ENCODE measurements around the gene C9orf50. TPM values are rescaled to one million over a fixed set of nuclear protein-coding genes. Genes with fewer than 3 reads are reported as not detected.

The C9orf50 gene, protein sequence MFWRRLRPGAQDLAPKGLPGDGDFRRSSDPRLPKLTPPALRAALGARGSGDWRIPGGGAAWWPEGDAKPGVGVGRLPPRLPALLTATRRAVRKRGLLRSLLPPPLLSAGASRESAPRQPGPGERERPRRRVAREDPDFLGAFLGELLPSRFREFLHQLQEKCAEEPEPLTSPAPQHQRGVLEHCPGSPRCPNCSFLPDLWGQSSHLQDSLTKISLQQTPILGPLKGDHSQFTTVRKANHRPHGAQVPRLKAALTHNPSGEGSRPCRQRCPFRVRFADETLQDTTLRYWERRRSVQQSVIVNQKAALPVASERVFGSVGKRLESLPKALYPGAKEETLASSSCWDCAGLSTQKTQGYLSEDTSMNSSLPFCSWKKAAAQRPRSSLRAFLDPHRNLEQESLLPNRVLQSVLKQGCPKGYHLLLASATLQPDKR
- not detected for total RNA-seq
- not detected for polyA plus RNA-seq

- ChIA-PET POLR2A (ENCODE audit: partially characterized antibody) (interaction anchor here (0.7 to 1.2 kb wide), 2 partner anchors 10 to 443 kb away, joined by 3 read pairs; partner anchors contain the start of gene IER5L), CTCF (ENCODE audit: partially characterized antibody) (interaction anchor here (1.2 to 8.9 kb wide), 5 partner anchors 10 to 490 kb away, joined by 3 to 151 read pairs (median 5); no protein-coding TSS in a partner anchor)
- peaks cover 17% of the 10 kb centered on the region for H3K27me3 ChIP-seq (ENCODE audit: insufficient read depth, low read length)
- H3K4me3 Mint-ChIP-seq, result peak within 1 kb of the TSS in 5 of 8 donors; percentile 30 to 67 (median 54)
- H3K36me3 Mint-ChIP-seq, result peaks cover 0 to 6% of the 10 kb centered on the region in 2 donors
- H3K9me3 Mint-ChIP-seq, result no peaks in the 10 kb centered on the region
- H3K9me3 ChIP-seq (ENCODE audit: control insufficient read depth in 1 of 2, low read length in 2 of 2), result no peaks in the 10 kb centered on the region
- no peak for DNase-seq
- H3K4me1 Mint-ChIP-seq, result peaks cover 11 to 39% (median 23%) of the 10 kb centered on the region in 4 donors
- H3K27ac ChIP-seq (ENCODE audit: low read depth, low read length), result no peak within 1 kb of the TSS
- H3K4me3 ChIP-seq (ENCODE audit: low read length in 2 of 2), result no peak within 1 kb of the TSS
- H3K27ac Mint-ChIP-seq, result peak within 1 kb of the TSS in 2 of 7 donors; percentile 2 to 7
- H3K36me3 ChIP-seq (ENCODE audit: insufficient read depth, low read length), result no peaks in the 10 kb centered on the region
- intact Hi-C loops (cut with micrococcal nuclease), result no loop called here
- H3K27me3 Mint-ChIP-seq, result peaks cover 14 to 28% of the 10 kb centered on the region in 2 donors
- peaks cover 32% of the 10 kb centered on the region for H3K4me1 ChIP-seq (ENCODE audit: insufficient read depth, low read length)
Measured at GRCh38 chr9:129620669-129621295, at the start of gene C9orf50. TSS of gene C9orf50 (minus strand) at chr9:129621101. CDS start at chr9:129620574, 527 bp downstream.

GRCh38 chr9:129669946-129670345, 49.0 kb upstream of the C9orf50 start:
- no peak for DNase-seq
- intact Hi-C loops (cut with micrococcal nuclease), result no loop called here

DNA sequence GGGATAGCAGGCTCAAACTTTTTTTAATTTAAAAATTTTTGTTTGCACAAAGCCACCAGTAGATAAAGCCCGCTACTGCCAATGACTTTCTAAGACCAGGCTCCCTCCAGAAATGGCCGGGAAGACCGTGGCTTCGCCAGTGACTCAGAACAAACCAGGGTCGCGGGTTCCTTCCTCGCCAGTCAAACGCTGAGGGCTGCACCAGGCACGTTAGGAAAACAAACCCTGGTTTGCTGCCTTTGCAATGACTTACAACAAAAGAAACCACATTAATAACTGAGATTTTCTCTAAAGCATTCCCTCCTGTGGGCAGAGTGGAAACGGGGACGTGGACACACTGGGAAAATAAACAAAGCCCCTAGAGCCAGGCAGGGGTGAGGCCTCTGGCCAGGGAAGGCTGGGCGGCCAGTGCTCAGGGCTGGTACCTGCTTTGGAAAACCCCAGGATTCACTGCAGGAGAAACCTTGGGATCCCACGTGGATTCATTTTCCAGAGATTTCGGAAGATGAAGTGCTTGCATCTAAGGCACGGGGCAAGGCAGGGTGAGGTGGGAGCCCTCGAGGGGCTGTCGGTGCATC, 48.3 kb upstream of the C9orf50 start:
- DNase-seq, result no peak
- intact Hi-C loops (cut with micrococcal nuclease), result no loop called here
- no peaks in the 10 kb centered on the region for H3K9me3 ChIP-seq (ENCODE audit: control insufficient read depth in 1 of 2, low read length in 2 of 2)
- no peak overlapping the region for H3K27ac Mint-ChIP-seq
- H3K27ac ChIP-seq (ENCODE audit: low read depth, low read length), result no peak overlapping the region
- peaks cover 6 to 18% of the 10 kb centered on the region in 2 donors for H3K27me3 Mint-ChIP-seq
- peaks cover 2 to 7% (median 4%) of the 10 kb centered on the region in 4 donors for H3K4me1 Mint-ChIP-seq
- H3K4me3 Mint-ChIP-seq, result no peak overlapping the region
- no peaks in the 10 kb centered on the region for H3K36me3 ChIP-seq (ENCODE audit: insufficient read depth, low read length)
- H3K4me1 ChIP-seq (ENCODE audit: insufficient read depth, low read length), result no peaks in the 10 kb centered on the region
- CTCF ChIA-PET (ENCODE audit: partially characterized antibody), result no interaction called here
- no peak overlapping the region for H3K4me3 ChIP-seq (ENCODE audit: low read length in 2 of 2)
- H3K36me3 Mint-ChIP-seq, result no peaks in the 10 kb centered on the region
- H3K9me3 Mint-ChIP-seq, result no peaks in the 10 kb centered on the region
- POLR2A ChIA-PET (ENCODE audit: partially characterized antibody), result no interaction called here
- peaks cover 7% of the 10 kb centered on the region for H3K27me3 ChIP-seq (ENCODE audit: insufficient read depth, low read length)

More at GRCh38 chr9:129669946-129670345, 49.0 kb upstream of the C9orf50 start:
- Histone ChIP-seq H3K4me1 (ENCODE audit: insufficient read depth, low read length) (no peaks in the 10 kb centered on the region), H3K9me3 (ENCODE audit: control insufficient read depth in 1 of 2, low read length in 2 of 2) (no peaks in the 10 kb centered on the region), H3K4me3 (ENCODE audit: low read length in 2 of 2) (no peak overlapping the region), H3K27me3 (ENCODE audit: insufficient read depth, low read length) (peaks cover 7% of the 10 kb centered on the region), H3K36me3 (ENCODE audit: insufficient read depth, low read length) (no peaks in the 10 kb centered on the region), H3K27ac (ENCODE audit: low read depth, low read length) (no peak overlapping the region)
- POLR2A ChIA-PET (ENCODE audit: partially characterized antibody), result no interaction called here
- Mint-ChIP-seq H3K27me3 (peaks cover 6 to 16% of the 10 kb centered on the region in 2 donors), H3K9me3 (no peaks in the 10 kb centered on the region), H3K4me3 (no peak overlapping the region), H3K4me1 (peaks cover 0 to 3% (median under 1%) of the 10 kb centered on the region in 4 donors), H3K36me3 (no peaks in the 10 kb centered on the region), H3K27ac (no peak overlapping the region)
- CTCF ChIA-PET (ENCODE audit: partially characterized antibody), result no interaction called here

DNA sequence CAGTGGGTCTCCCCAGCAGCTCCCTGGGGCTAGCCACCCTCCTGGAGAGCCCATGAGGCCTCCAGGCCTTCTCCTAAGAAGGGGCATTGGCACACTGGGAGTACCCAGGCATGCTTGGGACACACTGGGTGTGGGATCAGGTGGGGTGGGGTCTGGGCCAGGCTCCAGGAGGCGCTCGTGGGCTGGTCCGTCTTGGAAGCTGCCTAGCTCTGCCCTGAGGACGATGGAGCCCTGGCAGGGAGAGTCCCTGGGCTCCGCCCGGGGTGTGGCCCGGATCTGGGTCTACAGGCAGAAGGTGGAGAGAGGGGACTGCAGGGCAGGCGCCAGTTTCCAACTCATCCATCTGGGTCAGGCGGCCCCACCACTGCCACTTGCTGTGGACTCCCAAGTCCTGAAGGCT, 46.9 kb upstream of the C9orf50 start:
- POLR2A ChIA-PET (ENCODE audit: partially characterized antibody), result no interaction called here
- peaks cover 2 to 7% (median 4%) of the 10 kb centered on the region in 4 donors for H3K4me1 Mint-ChIP-seq
- Histone ChIP-seq H3K4me1 (ENCODE audit: insufficient read depth, low read length) (no peaks in the 10 kb centered on the region), H3K9me3 (ENCODE audit: control insufficient read depth in 1 of 2, low read length in 2 of 2) (no peaks in the 10 kb centered on the region), H3K27ac (ENCODE audit: low read depth, low read length) (no peak overlapping the region), H3K36me3 (ENCODE audit: insufficient read depth, low read length) (no peaks in the 10 kb centered on the region), H3K27me3 (ENCODE audit: insufficient read depth, low read length) (peaks cover 7% of the 10 kb centered on the region), H3K4me3 (ENCODE audit: low read length in 2 of 2) (no peak overlapping the region)
- no peaks in the 10 kb centered on the region for H3K9me3 Mint-ChIP-seq
- CTCF ChIA-PET (ENCODE audit: partially characterized antibody), result no interaction called here
- H3K27ac Mint-ChIP-seq, result no peak overlapping the region
- intact Hi-C loops (cut with micrococcal nuclease), result no loop called here
- H3K36me3 Mint-ChIP-seq, result no peaks in the 10 kb centered on the region
- no peak for DNase-seq
- H3K27me3 Mint-ChIP-seq, result peaks cover 3 to 16% of the 10 kb centered on the region in 2 donors
- no peak overlapping the region for H3K4me3 Mint-ChIP-seq

DNA sequence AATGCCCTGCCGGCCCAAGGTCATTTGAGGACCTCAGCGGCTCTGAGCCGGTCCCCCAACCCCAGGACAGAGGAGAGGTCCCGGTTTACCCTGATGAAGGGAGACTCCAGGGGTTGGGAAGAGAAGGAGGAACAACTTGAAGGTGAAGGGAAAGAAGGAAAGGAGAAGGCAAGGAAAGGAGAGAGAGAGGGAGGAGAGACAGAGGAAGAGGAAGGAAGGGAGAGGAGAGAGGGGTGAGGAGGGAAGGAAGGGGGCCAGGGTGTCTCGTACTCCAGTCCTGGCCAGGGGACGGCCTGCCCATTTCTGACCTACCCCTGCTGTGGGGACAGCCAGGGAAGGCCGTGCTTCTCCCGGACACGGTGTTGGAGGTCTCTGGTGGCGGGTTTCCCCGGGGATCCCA, 46.5 kb upstream of the C9orf50 start:
- no peak overlapping the region for H3K4me3 ChIP-seq (ENCODE audit: low read length in 2 of 2)
- H3K27ac ChIP-seq (ENCODE audit: low read depth, low read length), result no peak overlapping the region
- H3K9me3 ChIP-seq (ENCODE audit: control insufficient read depth in 1 of 2, low read length in 2 of 2), result no peaks in the 10 kb centered on the region
- ChIA-PET CTCF (ENCODE audit: partially characterized antibody) (no interaction called here), POLR2A (ENCODE audit: partially characterized antibody) (no interaction called here)
- H3K9me3 Mint-ChIP-seq, result no peaks in the 10 kb centered on the region
- no peaks in the 10 kb centered on the region for H3K36me3 Mint-ChIP-seq
- no peak overlapping the region for H3K27ac Mint-ChIP-seq
- no peak overlapping the region for H3K4me3 Mint-ChIP-seq
- intact Hi-C loops (cut with micrococcal nuclease), result no loop called here
- no peaks in the 10 kb centered on the region for H3K36me3 ChIP-seq (ENCODE audit: insufficient read depth, low read length)
- H3K4me1 Mint-ChIP-seq, result peaks cover 2 to 7% (median 4%) of the 10 kb centered on the region in 4 donors
- H3K27me3 ChIP-seq (ENCODE audit: insufficient read depth, low read length), result peaks cover 7% of the 10 kb centered on the region
- no peaks in the 10 kb centered on the region for H3K4me1 ChIP-seq (ENCODE audit: insufficient read depth, low read length)
- DNase-seq, result no peak
- peaks cover 3 to 16% of the 10 kb centered on the region in 2 donors for H3K27me3 Mint-ChIP-seq

GRCh38 chr9:129666575-129666974, 45.7 kb upstream of the C9orf50 start:
- Mint-ChIP-seq H3K27ac (no peak overlapping the region), H3K36me3 (no peaks in the 10 kb centered on the region), H3K9me3 (no peaks in the 10 kb centered on the region), H3K4me1 (peaks cover 2 to 7% (median 4%) of the 10 kb centered on the region in 4 donors), H3K27me3 (peaks cover 3 to 16% of the 10 kb centered on the region in 2 donors), H3K4me3 (no peak overlapping the region)
- POLR2A ChIA-PET (ENCODE audit: partially characterized antibody), result no interaction called here
- Histone ChIP-seq H3K9me3 (ENCODE audit: control insufficient read depth in 1 of 2, low read length in 2 of 2) (no peaks in the 10 kb centered on the region), H3K4me1 (ENCODE audit: insufficient read depth, low read length) (no peaks in the 10 kb centered on the region), H3K36me3 (ENCODE audit: insufficient read depth, low read length) (no peaks in the 10 kb centered on the region), H3K27ac (ENCODE audit: low read depth, low read length) (no peak overlapping the region), H3K27me3 (ENCODE audit: insufficient read depth, low read length) (peaks cover 7% of the 10 kb centered on the region), H3K4me3 (ENCODE audit: low read length in 2 of 2) (no peak overlapping the region)
- intact Hi-C loops (cut with micrococcal nuclease), result no loop called here
- DNase-seq, result no peak
- CTCF ChIA-PET (ENCODE audit: partially characterized antibody), result no interaction called here
